Anterior cingulate cortex (tissue), 58 donors: ENCODE results near the gene GLS2.
"Not testable (repeated sequence)": the region's sequence is repeated elsewhere in the genome, so short reads cannot be mapped to it uniquely, and the experiment has no call there.

Experiments
- DNase-seq, 58 donors: peaks; one replicate each; lab custom pipeline; 2025; lab: John Stamatoyannopoulos, UW

Gene GLS2

GRCh38 chr12:56448860-56449621, 38.9 kb downstream of the GLS2 start, which contains the start of gene TIMELESS:
Gene TIMELESS, minus strand, starts transcription at chr12:56449426. Its CDS starts 15,256 bp downstream, at chr12:56434170.
- DNase-seq: peak in 57 of 58 donors; percentile 70 to 99 (median 91)

- DNase-seq: not testable (repeated sequence)
Measured at GRCh38 chr12:56443208-56443607, 44.8 kb downstream of the GLS2 start.

- no peak for DNase-seq
Measured at GRCh38 chr12:56437430-56438176, 50.4 kb downstream of the GLS2 start.

- DNase-seq: no peak
Measured at GRCh38 chr12:56434828-56435227, 53.1 kb downstream of the GLS2 start.

GRCh38 chr12:56431850-56432249, 56.1 kb downstream of the GLS2 start:
- DNase-seq: no peak

- DNase-seq: no peak
Measured at GRCh38 chr12:56431288-56431687, 56.7 kb downstream of the GLS2 start.

- DNase-seq: no peak
Measured at GRCh38 chr12:56425940-56426438, 62.0 kb downstream of the GLS2 start.

GRCh38 chr12:56425193-56425592, 62.8 kb downstream of the GLS2 start:
- DNase-seq: no peak
